Measurements from ENCODE around the gene CBX8. TPM values are rescaled to one million over a fixed set of nuclear protein-coding genes. Genes with fewer than 3 reads are reported as not detected.

Gene CBX8
- total and polyA plus RNA-seq, 2 of the 13 experiments (the other 11 are each of a cell fraction or from before 2014, with no cell fraction given): 0.34 to 12.6 TPM

DNA sequence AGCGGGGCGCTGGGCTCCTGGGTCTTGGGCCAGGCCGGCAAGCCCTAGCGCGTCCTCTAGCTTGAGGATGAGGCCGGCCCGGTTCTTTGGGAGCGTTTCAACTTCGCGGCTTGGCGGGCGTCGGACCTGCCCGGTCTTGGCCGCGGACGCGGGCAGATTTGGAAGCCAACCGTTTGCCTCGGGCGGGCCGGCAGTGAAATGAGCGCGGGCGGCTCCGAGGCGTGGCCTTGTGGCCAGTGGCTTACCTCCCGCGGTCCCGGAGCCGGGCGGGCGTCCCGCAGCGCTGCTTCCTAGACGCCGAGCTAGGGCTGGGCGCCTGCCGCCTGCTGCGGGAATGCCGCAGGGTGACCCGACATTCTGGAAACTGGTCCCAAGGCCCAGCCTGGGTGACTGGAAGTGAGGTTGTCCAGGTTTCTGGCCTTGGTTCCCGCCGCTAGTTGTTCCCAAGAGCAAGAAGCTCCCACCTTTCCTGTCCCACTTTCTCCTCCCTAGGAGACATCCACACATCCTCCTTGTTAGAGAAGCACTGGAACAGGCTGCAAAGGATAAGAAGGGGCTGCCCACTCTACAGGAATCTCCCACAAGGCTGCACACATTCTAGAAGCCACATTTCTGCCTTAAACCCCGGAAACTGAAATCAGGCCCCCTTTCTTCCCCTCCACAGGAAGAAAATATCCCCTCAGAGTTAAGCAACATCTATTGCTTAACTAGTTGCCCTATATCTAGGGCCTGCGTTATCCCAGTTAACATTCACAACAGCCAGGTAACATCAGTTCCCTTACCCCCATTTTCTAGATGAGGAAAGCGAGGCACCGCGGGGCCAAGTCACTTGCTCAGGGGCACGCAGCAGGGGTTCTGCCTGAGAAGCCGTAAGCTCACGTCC is 4.5 kb upstream of the CBX8 start:
- DNase-seq (ENCODE audit: low spot score) (no peak), ATAC-seq (peak; percentile 24), FAIRE-seq (no peak)
- peak overlapping the region; percentile 43; the same call in 1 of the 2 replicates for H3K9ac ChIP-seq (ENCODE audit: insufficient read depth, low read depth, low read length)
- H3K4me3 ChIP-seq (replicated peaks in 1 of 3; ENCODE audit: insufficient read depth in 1 of 3, low read depth in 2 of 3, low read length in 3 of 3): peak overlapping the region; percentile 37 to 73 (median 51)
- H3K4me1 ChIP-seq (ENCODE audit: insufficient read depth, low read length): peaks cover 72% of the 10 kb centered on the region
- H3K79me2 ChIP-seq (ENCODE audit: insufficient read depth, low read length): peaks cover 1% of the 10 kb centered on the region
- H2AFZ ChIP-seq (ENCODE audit: low read length): no peak overlapping the region
- no peaks in the 10 kb centered on the region for H4K20me1 ChIP-seq (ENCODE audit: insufficient read depth, low read length)
- intact Hi-C loops (cut with micrococcal nuclease; ENCODE audit: unreplicated experiment): no loop called here
- peaks cover 53 to 86% of the 10 kb centered on the region in 2 experiments for H3K27me3 ChIP-seq (ENCODE audit: control insufficient read depth in 1 of 2, insufficient read depth in 2 of 2, low read length in 2 of 2)
- H3K27ac ChIP-seq (ENCODE audit: extremely low read length, insufficient read depth, low read length): no peak overlapping the region
- H3K36me3 ChIP-seq (replicated peaks in 1 of 2; ENCODE audit: control insufficient read depth in 1 of 2, insufficient read depth in 2 of 2, low read length in 2 of 2): no peaks in the 10 kb centered on the region
- in situ Hi-C loops (cut with HindIII; ENCODE audit: extremely low pct_ligation_motif_present, low pct_unique_long_range_greater_than_20kb): no loop called here
- ChIA-PET POLR2A (interaction anchor here (1.0 to 2.2 kb wide), 7 partner anchors 10 to 192 kb away, joined by 3 to 12 read pairs (median 7); partner anchors contain the start of gene CBX4), CTCF (ENCODE audit: low intra/inter-chr PET ratio, low total read pairs) (no interaction called here)
- 17% methylated on average over 21 of the region's 52 CpGs for WGBS (ENCODE audit: low lambda C conversion rate)
- no TSS peak for BruUV-seq (replicated peaks)
- no peaks in the 10 kb centered on the region for H3K9me3 ChIP-seq (ENCODE audit: low read length)
- peak overlapping the region; percentile 92 for H3K4me2 ChIP-seq (ENCODE audit: low read depth, low read length)
- peak; percentile 54; the same call in 1 of the 2 replicates for TF ChIP-seq KDM1A (CRISPR knock-in tag; IDR thresholded peaks at IDR 0.05)
- TF ChIP-seq ZBTB7B (CRISPR knock-in tag; IDR thresholded peaks at IDR 0.05): 0 out of 2 replicates have a peak, but pooled peaks have one; percentile 11
- TF ChIP-seq RAD21 (CRISPR knock-in tag; IDR thresholded peaks at IDR 0.05): 0 out of 2 replicates have a peak, but pooled peaks have one; percentile 12
- 0 out of 2 replicates have a peak, but pooled peaks have one; percentile 51 for TF ChIP-seq ZNF20 (CRISPR knock-in tag; IDR thresholded peaks at IDR 0.05)
- TF ChIP-seq HDAC1 (CRISPR knock-in tag; IDR thresholded peaks at IDR 0.05): peak; percentile 67
- peak; percentile 59; the same call in 1 of the 2 replicates for TF ChIP-seq ELF4 (CRISPR knock-in tag; IDR thresholded peaks at IDR 0.05; ENCODE audit: borderline replicate concordance)
- TF ChIP-seq ZBTB7A (CRISPR knock-in tag; IDR thresholded peaks at IDR 0.05): peak; percentile 38; the same call in 1 of the 2 replicates
- TF ChIP-seq POGZ (CRISPR knock-in tag; IDR thresholded peaks at IDR 0.05): peak; percentile 25; the same call in 1 of the 2 replicates
- TF ChIP-seq, protein P1, sequence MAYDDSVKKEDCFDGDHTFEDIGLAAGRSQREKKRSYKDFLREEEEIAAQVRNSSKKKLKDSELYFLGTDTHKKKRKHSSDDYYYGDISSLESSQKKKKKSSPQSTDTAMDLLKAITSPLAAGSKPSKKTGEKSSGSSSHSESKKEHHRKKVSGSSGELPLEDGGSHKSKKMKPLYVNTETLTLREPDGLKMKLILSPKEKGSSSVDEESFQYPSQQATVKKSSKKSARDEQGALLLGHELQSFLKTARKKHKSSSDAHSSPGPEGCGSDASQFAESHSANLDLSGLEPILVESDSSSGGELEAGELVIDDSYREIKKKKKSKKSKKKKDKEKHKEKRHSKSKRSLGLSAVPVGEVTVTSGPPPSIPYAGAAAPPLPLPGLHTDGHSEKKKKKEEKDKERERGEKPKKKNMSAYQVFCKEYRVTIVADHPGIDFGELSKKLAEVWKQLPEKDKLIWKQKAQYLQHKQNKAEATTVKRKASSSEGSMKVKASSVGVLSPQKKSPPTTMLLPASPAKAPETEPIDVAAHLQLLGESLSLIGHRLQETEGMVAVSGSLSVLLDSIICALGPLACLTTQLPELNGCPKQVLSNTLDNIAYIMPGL (CRISPR knock-in tag; IDR thresholded peaks at IDR 0.05; ENCODE audit: borderline replicate concordance in 1 of 2, low read depth in 1 of 2): peak in 1 of 2 experiments; percentile 69; a peak in 2 of 4 replicates
- TF ChIP-seq MAX (IDR thresholded peaks at IDR 0.05): peak; percentile 50
- TF ChIP-seq, protein P2, sequence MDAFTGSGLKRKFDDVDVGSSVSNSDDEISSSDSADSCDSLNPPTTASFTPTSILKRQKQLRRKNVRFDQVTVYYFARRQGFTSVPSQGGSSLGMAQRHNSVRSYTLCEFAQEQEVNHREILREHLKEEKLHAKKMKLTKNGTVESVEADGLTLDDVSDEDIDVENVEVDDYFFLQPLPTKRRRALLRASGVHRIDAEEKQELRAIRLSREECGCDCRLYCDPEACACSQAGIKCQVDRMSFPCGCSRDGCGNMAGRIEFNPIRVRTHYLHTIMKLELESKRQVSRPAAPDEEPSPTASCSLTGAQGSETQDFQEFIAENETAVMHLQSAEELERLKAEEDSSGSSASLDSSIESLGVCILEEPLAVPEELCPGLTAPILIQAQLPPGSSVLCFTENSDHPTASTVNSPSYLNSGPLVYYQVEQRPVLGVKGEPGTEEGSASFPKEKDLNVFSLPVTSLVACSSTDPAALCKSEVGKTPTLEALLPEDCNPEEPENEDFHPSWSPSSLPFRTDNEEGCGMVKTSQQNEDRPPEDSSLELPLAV (CRISPR knock-in tag; conservative IDR thresholded peaks at IDR 0.05; ENCODE audit: low read depth): no peak
- TF ChIP-seq CBX1 (IDR thresholded peaks at IDR 0.05; ENCODE audit: low read depth): no peak

All from HepG2 (cell line).